Neural progenitor cell (in vitro differentiated cells): ENCODE results near the gene SSTR5.

ENCODE experiments used
- CTCF ChIP-seq: fragments of 200-600 bp; sonication (generic); IDR thresholded peaks from 2 replicates; pipeline ENCODE4 v1.5.1; 2017; ENCODE audit warnings: antibody characterized with exemption, mild to moderate bottlenecking
- EZH2 ChIP-seq: fragments of 200-600 bp; sonication (generic); IDR thresholded peaks from 2 replicates; pipeline ENCODE4 v1.6.1; 2017; ENCODE audit warnings: antibody characterized with exemption, mild to moderate bottlenecking, moderate library complexity
- EZH2phosphoT487 ChIP-seq: fragments of 200-600 bp; sonication (generic); IDR thresholded peaks from 2 replicates; pipeline ENCODE4 v1.6.1; 2017; ENCODE audit warnings: antibody characterized with exemption

GRCh38 chr16:1082266-1082951 is 9.9 kb downstream of the SSTR5 start:
- TF ChIP-seq CTCF (no peak), EZH2 (no peak), EZH2phosphoT487 (no peak)
